ENCODE data around the gene MLLT1. TPM values are rescaled to one million over a fixed set of nuclear protein-coding genes. Genes with fewer than 3 reads are reported as not detected.

The MLLT1 gene
- total RNA-seq, 1 donor from 2014 or later: 5.6 TPM

DNA sequence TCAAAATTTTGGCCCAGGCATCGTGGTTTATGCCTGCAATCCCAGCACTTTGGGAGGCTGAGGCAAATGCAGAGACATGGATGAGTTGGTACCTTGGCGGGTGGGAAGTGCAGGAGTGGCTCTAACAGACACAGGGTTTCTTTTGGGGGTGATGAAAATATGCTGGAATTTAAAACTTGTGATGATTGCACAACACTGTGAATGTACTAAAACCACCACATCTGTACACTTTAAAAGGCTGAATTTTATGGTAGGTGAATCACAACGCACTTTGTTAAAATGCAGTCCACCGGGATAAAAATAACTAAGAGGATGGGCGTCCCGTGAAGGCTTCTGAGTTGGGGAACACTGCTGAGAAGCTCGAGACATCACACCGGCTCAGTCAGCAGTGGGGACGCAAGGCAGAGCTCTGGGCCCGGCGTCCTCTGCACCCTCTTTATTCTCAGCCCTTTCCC lies 47.1 kb downstream of the MLLT1 start:
- Mint-ChIP-seq H3K4me3 (no peak overlapping the region), H3K36me3 (peaks cover 20% of the 10 kb centered on the region), H3K9me3 (no peaks in the 10 kb centered on the region), H3K27ac (peak overlapping the region; percentile 72), H3K4me1 (peaks cover 43% of the 10 kb centered on the region), H3K27me3 (ENCODE audit: insufficient read depth, low read depth) (peaks cover 6% of the 10 kb centered on the region)
- Histone ChIP-seq H3K4me2 (no peak overlapping the region), H3K27ac (no peak overlapping the region), H3K79me2 (ENCODE audit: low read depth) (peaks cover 85% of the 10 kb centered on the region), H4K20me1 (ENCODE audit: low read depth) (peaks cover 71% of the 10 kb centered on the region), H3K27me3 (no peaks in the 10 kb centered on the region), H2AFZ (replicated peaks) (no peak overlapping the region), H3K36me3 (no peaks in the 10 kb centered on the region), H3K4me3 (no peak overlapping the region), H3F3A (ENCODE audit: low read depth) (no peaks in the 10 kb centered on the region), H3K9me3 (ENCODE audit: low read depth) (no peaks in the 10 kb centered on the region), H3K9ac (no peak overlapping the region), H3K4me1 (peaks cover 28% of the 10 kb centered on the region)
- DNase-seq (ENCODE audit: low spot score): no peak
- TF ChIP-seq EZH2phosphoT487 (IDR thresholded peaks at IDR 0.05): no peak

DNA sequence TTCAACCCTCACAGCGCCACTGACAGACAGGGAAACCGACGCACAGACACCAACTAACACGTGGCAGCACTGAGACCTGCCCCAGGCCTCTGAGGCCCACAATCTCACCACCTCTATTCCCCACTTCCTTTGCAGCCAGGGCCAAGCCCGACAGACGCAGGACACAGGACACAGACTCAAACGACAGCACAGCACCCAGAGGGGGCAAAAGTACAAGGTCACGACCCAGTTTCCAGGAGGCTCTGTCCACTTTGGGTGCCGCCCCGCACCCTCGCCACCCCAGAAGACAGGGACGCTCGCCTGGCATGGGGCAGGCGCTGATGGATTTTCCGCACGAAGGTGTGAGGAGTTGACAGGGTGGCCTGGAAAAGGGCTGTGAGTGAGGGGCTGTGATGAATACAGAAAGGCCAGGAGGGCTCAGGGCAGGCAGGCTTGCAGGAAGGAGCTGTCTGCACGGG lies 48.8 kb downstream of the MLLT1 start:
- Histone ChIP-seq H3K4me3 (no peak overlapping the region), H3K79me2 (ENCODE audit: low read depth) (peaks cover 81% of the 10 kb centered on the region), H3K9ac (no peak overlapping the region), H3K9me3 (ENCODE audit: low read depth) (no peaks in the 10 kb centered on the region), H3K27ac (no peak overlapping the region), H4K20me1 (ENCODE audit: low read depth) (peaks cover 64% of the 10 kb centered on the region), H3K27me3 (no peaks in the 10 kb centered on the region), H3K36me3 (no peaks in the 10 kb centered on the region), H3F3A (ENCODE audit: low read depth) (no peaks in the 10 kb centered on the region), H3K4me2 (no peak overlapping the region), H2AFZ (replicated peaks) (no peak overlapping the region), H3K4me1 (peaks cover 28% of the 10 kb centered on the region)
- Mint-ChIP-seq H3K27me3 (ENCODE audit: insufficient read depth, low read depth) (peaks cover 8% of the 10 kb centered on the region), H3K4me1 (peaks cover 45% of the 10 kb centered on the region), H3K9me3 (no peaks in the 10 kb centered on the region), H3K36me3 (peaks cover 25% of the 10 kb centered on the region), H3K27ac (peak overlapping the region; percentile 86), H3K4me3 (no peak overlapping the region)
- TF ChIP-seq CTCF (IDR thresholded peaks at IDR 0.05) (no peak), EZH2phosphoT487 (IDR thresholded peaks at IDR 0.05) (no peak), EZH2 (IDR thresholded peaks at IDR 0.05) (no peak)
- DNase-seq (ENCODE audit: low spot score): no peak

DNA sequence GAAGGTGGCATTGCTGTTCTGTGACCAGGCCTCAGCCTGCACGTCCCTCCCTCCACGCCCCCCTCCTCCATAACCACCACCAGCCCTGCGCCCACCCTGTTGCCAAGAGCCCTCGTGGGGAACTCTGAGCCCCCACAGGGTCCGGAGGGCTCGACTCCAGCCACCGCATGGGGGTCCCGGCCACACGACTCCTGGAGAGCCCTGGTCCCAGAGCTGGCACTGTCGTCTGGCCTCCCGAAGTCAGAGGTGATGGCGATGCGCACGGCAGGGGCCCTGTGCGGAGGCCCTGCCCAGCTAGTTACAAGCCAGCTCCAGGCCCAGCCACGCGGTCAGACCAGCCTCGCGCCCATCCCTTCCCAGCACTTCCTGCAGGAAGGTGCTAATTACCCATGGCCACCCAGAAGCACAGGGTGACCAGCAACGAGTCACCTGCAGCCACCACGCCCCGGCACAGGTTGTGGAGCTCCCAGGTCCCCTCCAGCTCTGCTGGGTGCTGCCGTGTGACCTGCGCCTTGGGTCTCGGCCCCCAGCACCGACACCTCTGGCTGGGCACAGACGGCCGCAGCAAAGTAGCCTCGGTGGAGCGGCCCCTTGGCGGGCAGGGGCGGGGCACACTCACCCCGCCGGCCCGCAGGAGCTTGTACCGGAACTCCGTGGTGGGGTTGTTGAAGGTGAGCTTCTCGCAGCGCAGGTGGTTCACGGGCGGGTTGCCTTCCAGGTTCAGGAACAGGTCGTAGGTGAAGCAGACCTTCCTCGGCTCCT lies 49.6 kb downstream of the MLLT1 start:
- H3K27me3 Mint-ChIP-seq (ENCODE audit: insufficient read depth, low read depth): peaks cover 8% of the 10 kb centered on the region
- peaks cover 73% of the 10 kb centered on the region for H3K79me2 ChIP-seq (ENCODE audit: low read depth)

More for the DNA sequence above, 49.6 kb downstream of the MLLT1 start:
- H4K20me1 ChIP-seq (ENCODE audit: low read depth): peaks cover 56% of the 10 kb centered on the region
- no peak overlapping the region for H3K4me3 Mint-ChIP-seq
- no peaks in the 10 kb centered on the region for H3F3A ChIP-seq (ENCODE audit: low read depth)
- H3K27ac Mint-ChIP-seq: peak overlapping the region; percentile 86
- TF ChIP-seq EZH2phosphoT487 (IDR thresholded peaks at IDR 0.05) (no peak), CTCF (IDR thresholded peaks at IDR 0.05) (no peak), EZH2 (IDR thresholded peaks at IDR 0.05) (no peak)
- H3K36me3 ChIP-seq: no peaks in the 10 kb centered on the region
- H3K9ac ChIP-seq: no peak overlapping the region
- peaks cover 28% of the 10 kb centered on the region for H3K4me1 ChIP-seq
- no peak overlapping the region for H2AFZ ChIP-seq (replicated peaks)
- H3K4me2 ChIP-seq: no peak overlapping the region
- H3K36me3 Mint-ChIP-seq: peaks cover 26% of the 10 kb centered on the region
- H3K9me3 ChIP-seq (ENCODE audit: low read depth): no peaks in the 10 kb centered on the region
- no peak overlapping the region for H3K4me3 ChIP-seq
- H3K27me3 ChIP-seq: no peaks in the 10 kb centered on the region
- H3K9me3 Mint-ChIP-seq: no peaks in the 10 kb centered on the region
- no peak for DNase-seq (ENCODE audit: low spot score)
- no peak overlapping the region for H3K27ac ChIP-seq
- H3K4me1 Mint-ChIP-seq: peaks cover 40% of the 10 kb centered on the region
